ENCODE results near the gene TBC1D9B. TPM values are rescaled to one million over a fixed set of nuclear protein-coding genes. Genes with fewer than 3 reads are reported as not detected.

Gene TBC1D9B
- total RNA-seq, 1 donor from 2014 or later: 138 TPM

- Mint-ChIP-seq H3K4me3 (ENCODE audit: unreplicated experiment) (no peak overlapping the region), H3K4me1 (ENCODE audit: unreplicated experiment) (peaks cover 3% of the 10 kb centered on the region), H3K27me3 (ENCODE audit: unreplicated experiment) (no peaks in the 10 kb centered on the region), H3K36me3 (ENCODE audit: low read depth, unreplicated experiment) (peaks cover 7% of the 10 kb centered on the region), H3K9me3 (ENCODE audit: unreplicated experiment) (no peaks in the 10 kb centered on the region), H3K27ac (ENCODE audit: unreplicated experiment) (no peak overlapping the region)
- TF ChIP-seq CTCF (IDR thresholded peaks at IDR 0.05; ENCODE audit: unreplicated experiment): no peak
- DNase-seq (ENCODE audit: low spot score): no peak
Observed at GRCh38 chr5:179812997-179813607, 94.6 kb downstream of the TBC1D9B start.

- no peak for TF ChIP-seq CTCF (IDR thresholded peaks at IDR 0.05; ENCODE audit: unreplicated experiment)
- Mint-ChIP-seq H3K27ac (ENCODE audit: unreplicated experiment) (no peak overlapping the region), H3K4me1 (ENCODE audit: unreplicated experiment) (peaks cover 3% of the 10 kb centered on the region), H3K9me3 (ENCODE audit: unreplicated experiment) (no peaks in the 10 kb centered on the region), H3K36me3 (ENCODE audit: low read depth, unreplicated experiment) (peaks cover 7% of the 10 kb centered on the region), H3K4me3 (ENCODE audit: unreplicated experiment) (peak overlapping the region; percentile 25), H3K27me3 (ENCODE audit: unreplicated experiment) (peaks cover 2% of the 10 kb centered on the region)
- DNase-seq (ENCODE audit: low spot score): no peak
Observed at GRCh38 chr5:179812135-179812825, 95.4 kb downstream of the TBC1D9B start.

Other genes starting within 250 kb of the TBC1D9B start
- not detected for gene CBY3, start 226.9 kb downstream of the TBC1D9B start, total RNA-seq (ENCODE audit: unreplicated experiment)
- 568 TPM for gene CANX, start 208.9 kb downstream of the TBC1D9B start, total RNA-seq (ENCODE audit: unreplicated experiment)
- gene MAML1, start 175.1 kb downstream of the TBC1D9B start, total RNA-seq (ENCODE audit: unreplicated experiment): 30.0 TPM
- 1.0 TPM for gene LTC4S, start 113.9 kb downstream of the TBC1D9B start, total RNA-seq (ENCODE audit: unreplicated experiment)
- 163 TPM for gene MGAT4B, start 101.0 kb downstream of the TBC1D9B start, total RNA-seq (ENCODE audit: unreplicated experiment)
- 82.2 TPM for gene SQSTM1, start 87.0 kb downstream of the TBC1D9B start, total RNA-seq (ENCODE audit: unreplicated experiment)
- gene MRNIP, start 49.1 kb downstream of the TBC1D9B start, total RNA-seq (ENCODE audit: unreplicated experiment): 38.5 TPM
- 67.3 TPM for gene RNF130, start 163.9 kb upstream of the TBC1D9B start, total RNA-seq (ENCODE audit: unreplicated experiment)